PFSK-1 (cell line): ENCODE data around the gene SH2D7.

Experiments
- FOXP2 ChIP-seq: optimal IDR thresholded peaks from 2 replicates; pipeline ENCODE3; 2011; ENCODE audit warnings: borderline replicate concordance, control low read depth, inconsistent platforms; ENCODE audit not compliant: insufficient read depth; ENCODE audit errors: extremely low read length, extremely low read depth
- POLR2AphosphoS5 ChIP-seq: IDR thresholded peaks from 2 replicates; pipeline ENCODE4 v1.6.1; 2012; ENCODE audit warnings: low read depth, mild to moderate bottlenecking, control low read depth, low read length, moderate library complexity
- SIN3A ChIP-seq: IDR thresholded peaks from 2 replicates; pipeline ENCODE4 v1.6.1; 2012; ENCODE audit warnings: mild to moderate bottlenecking, low read length, moderate library complexity, borderline replicate concordance; ENCODE audit not compliant: insufficient read depth
- TAF1 ChIP-seq: IDR thresholded peaks from 2 replicates; pipeline ENCODE4 v1.6.1; 2012; ENCODE audit warnings: low read length, control low read depth, borderline replicate concordance; ENCODE audit not compliant: insufficient read depth
- TF ChIP-seq, protein P1 (sequence below), 2 experiments: IDR thresholded peaks; 2 replicates each; pipeline versions ENCODE4 v1.6.1 to v1.8.0; 2011 to 2012; ENCODE audit warnings: low read depth in 2 of 2, low read length in 2 of 2, control low read depth in 1 of 2, inconsistent platforms in 1 of 2, mild to moderate bottlenecking in 1 of 2, moderate library complexity in 1 of 2; ENCODE audit not compliant: insufficient read depth in 1 of 2

Gene SH2D7

DNA sequence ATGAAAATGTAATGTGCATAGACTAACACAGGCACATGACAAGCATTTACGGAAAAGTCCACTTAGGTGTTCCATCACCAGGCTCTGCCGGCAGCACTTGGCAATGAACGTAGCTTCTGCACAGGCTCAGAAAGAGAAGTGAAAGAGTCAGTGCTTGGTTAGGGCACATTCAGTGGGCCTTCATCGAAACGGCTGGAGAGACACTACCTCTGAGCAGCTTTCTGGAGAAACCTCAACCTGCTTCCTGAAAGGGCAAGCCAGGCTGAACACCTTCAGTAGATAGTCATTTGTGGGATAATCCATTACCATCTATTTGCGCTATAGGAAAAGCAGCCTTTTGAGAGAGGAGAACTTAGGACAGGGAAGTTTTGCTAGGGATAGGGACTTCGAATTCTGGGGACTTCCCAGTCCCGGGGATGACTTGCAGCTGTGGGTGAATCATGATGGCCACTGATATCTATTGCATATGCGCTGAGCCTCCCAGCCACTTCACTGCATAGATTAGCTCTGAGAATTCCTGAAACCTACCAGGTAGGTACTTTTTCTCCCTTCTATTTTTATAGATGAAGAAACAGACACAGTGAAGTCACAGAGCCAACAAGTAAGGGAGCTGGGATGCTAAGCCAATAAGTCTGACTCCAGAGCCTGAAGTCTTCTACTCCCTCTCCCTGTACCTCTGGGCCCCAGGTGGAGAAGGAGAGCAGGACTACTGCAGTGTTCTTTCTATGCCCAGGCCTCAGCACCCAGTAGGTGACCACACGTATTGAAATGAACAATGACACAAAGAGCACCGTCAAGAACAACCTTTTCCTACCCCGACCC is 4.2 kb upstream of the SH2D7 start:
- TF ChIP-seq TAF1 = no peak
- no peak for TF ChIP-seq SIN3A
- TF ChIP-seq POLR2AphosphoS5 = no peak
- no peak for TF ChIP-seq FOXP2
- TF ChIP-seq, protein P1, sequence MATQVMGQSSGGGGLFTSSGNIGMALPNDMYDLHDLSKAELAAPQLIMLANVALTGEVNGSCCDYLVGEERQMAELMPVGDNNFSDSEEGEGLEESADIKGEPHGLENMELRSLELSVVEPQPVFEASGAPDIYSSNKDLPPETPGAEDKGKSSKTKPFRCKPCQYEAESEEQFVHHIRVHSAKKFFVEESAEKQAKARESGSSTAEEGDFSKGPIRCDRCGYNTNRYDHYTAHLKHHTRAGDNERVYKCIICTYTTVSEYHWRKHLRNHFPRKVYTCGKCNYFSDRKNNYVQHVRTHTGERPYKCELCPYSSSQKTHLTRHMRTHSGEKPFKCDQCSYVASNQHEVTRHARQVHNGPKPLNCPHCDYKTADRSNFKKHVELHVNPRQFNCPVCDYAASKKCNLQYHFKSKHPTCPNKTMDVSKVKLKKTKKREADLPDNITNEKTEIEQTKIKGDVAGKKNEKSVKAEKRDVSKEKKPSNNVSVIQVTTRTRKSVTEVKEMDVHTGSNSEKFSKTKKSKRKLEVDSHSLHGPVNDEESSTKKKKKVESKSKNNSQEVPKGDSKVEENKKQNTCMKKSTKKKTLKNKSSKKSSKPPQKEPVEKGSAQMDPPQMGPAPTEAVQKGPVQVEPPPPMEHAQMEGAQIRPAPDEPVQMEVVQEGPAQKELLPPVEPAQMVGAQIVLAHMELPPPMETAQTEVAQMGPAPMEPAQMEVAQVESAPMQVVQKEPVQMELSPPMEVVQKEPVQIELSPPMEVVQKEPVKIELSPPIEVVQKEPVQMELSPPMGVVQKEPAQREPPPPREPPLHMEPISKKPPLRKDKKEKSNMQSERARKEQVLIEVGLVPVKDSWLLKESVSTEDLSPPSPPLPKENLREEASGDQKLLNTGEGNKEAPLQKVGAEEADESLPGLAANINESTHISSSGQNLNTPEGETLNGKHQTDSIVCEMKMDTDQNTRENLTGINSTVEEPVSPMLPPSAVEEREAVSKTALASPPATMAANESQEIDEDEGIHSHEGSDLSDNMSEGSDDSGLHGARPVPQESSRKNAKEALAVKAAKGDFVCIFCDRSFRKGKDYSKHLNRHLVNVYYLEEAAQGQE (IDR thresholded peaks at IDR 0.05; ENCODE audit: insufficient read depth in 1 of 2, low read depth in 2 of 2, low read length in 2 of 2) = no peak

DNA sequence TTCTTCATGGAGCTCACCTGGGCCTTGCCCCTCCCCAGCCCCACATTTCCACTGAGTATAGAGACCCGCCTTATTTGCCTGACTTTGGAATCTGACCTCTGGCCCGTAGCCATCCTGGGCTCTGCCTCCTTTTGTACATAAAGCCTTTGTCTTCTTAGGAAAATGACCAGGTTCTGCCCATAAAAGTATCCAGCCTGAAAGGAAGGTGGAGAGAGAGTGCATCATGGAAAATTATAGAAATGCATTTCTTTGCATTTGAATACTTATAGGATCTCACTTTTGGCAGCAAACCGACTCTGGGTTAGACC is 3.6 kb upstream of the SH2D7 start:
- no peak for TF ChIP-seq POLR2AphosphoS5

DNA sequence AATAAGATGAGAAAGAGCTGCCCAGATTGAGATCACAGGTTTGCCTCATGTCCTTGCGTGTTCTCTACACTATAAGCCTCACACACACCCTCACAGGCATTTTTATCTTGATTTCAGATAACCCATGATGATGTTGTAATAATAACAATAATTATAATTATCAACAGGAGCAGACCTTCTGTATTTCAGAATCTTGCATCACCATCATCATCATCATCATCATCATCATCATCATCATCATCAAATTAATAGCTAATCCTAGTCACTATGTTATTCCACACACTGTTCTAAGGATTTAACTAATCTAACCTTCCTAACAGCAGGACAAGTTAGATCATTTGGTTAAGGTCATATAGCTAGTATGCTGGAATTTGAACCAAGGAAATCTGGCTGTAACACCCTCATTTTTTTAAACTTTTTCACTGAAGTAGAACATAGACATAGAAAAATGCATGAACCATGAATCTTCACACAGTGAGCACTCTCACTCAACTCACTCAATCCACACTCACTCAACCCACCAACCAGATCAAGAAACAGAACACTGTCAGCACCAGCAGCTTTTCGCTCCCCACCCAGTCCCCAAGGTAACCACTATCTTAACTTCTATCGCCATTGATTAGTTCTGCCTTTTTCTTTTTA is 1.8 kb upstream of the SH2D7 start:
- TF ChIP-seq POLR2AphosphoS5 = no peak
- no peak for TF ChIP-seq SIN3A
- TF ChIP-seq, protein P1 (IDR thresholded peaks at IDR 0.05; ENCODE audit: insufficient read depth in 1 of 2, low read depth in 2 of 2, low read length in 2 of 2) = no peak
- no peak for TF ChIP-seq TAF1
- TF ChIP-seq FOXP2 = no peak

DNA sequence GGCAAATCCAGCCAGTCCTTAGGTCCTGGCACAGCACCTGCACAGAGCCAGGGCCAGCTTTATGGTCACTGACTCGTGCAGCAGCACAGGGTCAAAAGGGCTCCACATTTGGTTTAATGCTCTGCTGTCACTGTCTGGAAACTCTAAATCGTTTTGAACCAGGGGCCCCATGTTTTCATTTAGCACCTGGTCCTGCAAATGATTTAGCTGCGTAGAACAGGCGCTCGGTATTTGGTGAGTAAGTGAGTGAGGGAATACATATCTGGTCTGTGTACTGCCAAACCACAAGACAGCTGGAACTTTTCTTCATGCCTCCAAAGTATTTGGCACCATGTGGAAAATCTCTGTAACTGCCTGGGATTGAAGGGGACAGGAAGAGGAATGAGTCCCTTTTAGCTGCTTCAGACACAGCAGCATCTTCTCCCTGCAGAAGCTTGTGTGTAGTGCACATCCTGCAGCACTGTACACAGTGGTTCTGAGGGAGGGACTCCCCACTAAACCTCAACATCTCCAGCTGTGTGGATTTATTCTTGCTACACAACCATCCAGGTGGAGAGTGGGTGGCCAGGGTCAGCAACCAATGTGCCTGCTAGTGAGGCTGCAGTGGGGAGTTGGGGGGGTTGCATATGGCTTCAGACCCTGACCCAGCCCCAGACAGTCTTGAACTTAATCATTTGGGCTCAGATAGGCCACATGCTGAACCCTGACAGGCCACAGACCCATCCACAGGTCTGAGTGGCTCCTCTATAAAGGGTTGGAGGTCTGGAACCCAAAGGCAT is 1.1 kb downstream of the SH2D7 start:
- TF ChIP-seq TAF1 = no peak
- TF ChIP-seq FOXP2 = no peak
- TF ChIP-seq, protein P1 (IDR thresholded peaks at IDR 0.05; ENCODE audit: insufficient read depth in 1 of 2, low read depth in 2 of 2, low read length in 2 of 2) = no peak
- TF ChIP-seq SIN3A = no peak
- TF ChIP-seq POLR2AphosphoS5 = no peak

DNA sequence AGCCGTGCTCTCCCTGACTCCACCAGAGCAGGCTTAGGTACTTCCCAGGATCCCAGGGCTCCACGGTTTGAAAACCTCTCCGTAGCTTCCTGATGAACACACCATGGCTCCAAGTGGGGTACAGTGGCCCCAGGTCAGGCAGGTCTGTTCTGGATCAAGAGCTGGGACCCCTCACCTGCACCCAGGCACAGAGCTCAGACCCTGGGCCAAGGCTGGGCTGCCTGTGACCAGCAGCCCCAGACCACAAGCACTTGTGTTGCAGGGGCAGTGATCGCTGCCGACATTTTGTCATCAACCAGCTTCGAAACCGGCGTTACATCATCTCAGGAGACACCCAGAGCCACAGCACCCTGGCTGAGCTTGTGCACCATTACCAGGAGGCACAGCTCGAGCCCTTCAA is 5.3 kb downstream of the SH2D7 start:
- TF ChIP-seq TAF1 (no peak), POLR2AphosphoS5 (no peak), FOXP2 (no peak), SIN3A (no peak)
- TF ChIP-seq, protein P1 (IDR thresholded peaks at IDR 0.05; ENCODE audit: insufficient read depth in 1 of 2, low read depth in 2 of 2, low read length in 2 of 2) = no peak
